Heart left ventricle (tissue), 13 donors: ENCODE data around the gene DNAJC5.

Experiments used
- CTCF ChIP-seq, 12 donors: fragments of 200-600 bp; sonication (generic) in 4 of 12; IDR thresholded peaks; one replicate each; pipeline versions ENCODE4 v1.5.0 to v1.8.0; 2018 to 2022; ENCODE audit warnings: antibody characterized with exemption in 12 of 12, mild to moderate bottlenecking in 5 of 12
- POLR2A ChIP-seq, 2 donors: fragments of 450-650 bp; IDR thresholded peaks; one replicate each; pipeline ENCODE4 v1.6.1; 2017; ENCODE audit warnings: antibody characterized with exemption in 2 of 2, mild to moderate bottlenecking in 2 of 2, moderate library complexity in 2 of 2
- donor health status: ischemic (EF 13 %, LVEDD 7.1; RV severe dilation, severe dysfunction).
- donor health status: DM: no; HTN: yes; CAD: no.
- donor health status: DM: no; HTN: no; CAD: no.
- donor health status: ischemic (EF 25% LVEDD 6.9; RV normal size, moderate dysfunction).
- donor health status: ischemic (EF 25% LVEDD 5.7; RV mildly dilated, moderate dysfunction).
- donor health status: ischemic (EF 35%, LVEDD 5.7; RV mildly dilated, moderate dysfunction).
- donor health status: nonischemic (EF 11% LVEDD 7.7; RV severe dilation, severe dysfunction).
- donor health status: DM: yes; HTN: yes; CAD: no.
- donor health status: PGD.
- donor health status: ischemic (EF 29% LVEDD 5.4; RV normal size, mild dysfunction).
- donor health status: nonischemic (EF 23%, LVEDD 6.1; RV moderate dilation, normal function).

- TF ChIP-seq CTCF (IDR thresholded peaks at IDR 0.05) (no peak), POLR2A (IDR thresholded peaks at IDR 0.05) (no peak)
These were observed 4.3 kb upstream of the DNAJC5 start for GRCh38 chr20:63890616-63891015.
